GM19438 (cell line): ENCODE results near the gene TMEM117.
"Not testable (repeated sequence)": the region's sequence is repeated elsewhere in the genome, so short reads cannot be mapped to it uniquely, and the experiment has no call there.

Experiments used
- ATAC-seq: cut with Tn5 transposase; IDR thresholded peaks from one replicate; pipeline ENCODE4 v1.9.1; 2021; ENCODE audit warnings: low read depth; ENCODE audit not compliant: unreplicated experiment

Gene TMEM117

DNA sequence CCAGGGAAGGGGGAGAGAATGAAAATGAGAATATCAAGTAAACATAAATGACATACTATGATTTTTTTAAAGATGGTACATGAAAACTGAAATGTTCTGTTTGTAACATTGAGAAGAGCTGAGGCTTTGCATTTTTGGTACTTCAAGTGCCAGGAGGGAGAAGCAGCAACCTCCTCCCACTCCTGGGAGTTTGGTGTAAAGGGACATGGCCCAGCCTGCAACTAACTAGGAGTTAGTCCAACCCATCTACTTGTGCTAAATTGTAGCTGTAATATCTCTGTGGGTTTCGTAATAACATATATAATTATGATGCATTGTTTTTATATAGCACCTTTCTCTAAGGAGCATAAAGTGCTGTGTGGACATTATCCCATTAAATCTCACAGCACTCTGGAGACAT is 522.8 kb downstream of the TMEM117 start:
- ATAC-seq: no peak

DNA sequence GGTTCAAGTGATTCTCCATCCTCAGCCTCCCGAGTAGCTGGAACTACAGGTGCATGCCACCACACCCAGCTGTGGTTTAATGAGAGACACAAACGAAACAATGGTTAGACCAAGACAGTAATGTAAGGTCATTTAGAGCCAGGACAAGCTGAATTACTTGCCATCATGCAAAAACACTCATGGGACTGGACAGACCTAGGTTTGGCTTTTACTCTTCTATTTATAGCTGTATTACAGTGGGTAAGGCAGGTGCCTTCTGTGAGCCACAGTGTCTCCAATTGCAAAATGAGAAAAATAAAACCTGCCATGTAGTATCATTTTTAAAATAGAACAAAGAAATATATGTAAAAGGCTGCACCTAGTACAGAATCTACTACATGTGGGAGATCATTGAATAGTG is 527.1 kb downstream of the TMEM117 start:
- ATAC-seq: no peak

GRCh38 chr12:44367136-44367535 is 531.3 kb downstream of the TMEM117 start:
- ATAC-seq: no peak

DNA sequence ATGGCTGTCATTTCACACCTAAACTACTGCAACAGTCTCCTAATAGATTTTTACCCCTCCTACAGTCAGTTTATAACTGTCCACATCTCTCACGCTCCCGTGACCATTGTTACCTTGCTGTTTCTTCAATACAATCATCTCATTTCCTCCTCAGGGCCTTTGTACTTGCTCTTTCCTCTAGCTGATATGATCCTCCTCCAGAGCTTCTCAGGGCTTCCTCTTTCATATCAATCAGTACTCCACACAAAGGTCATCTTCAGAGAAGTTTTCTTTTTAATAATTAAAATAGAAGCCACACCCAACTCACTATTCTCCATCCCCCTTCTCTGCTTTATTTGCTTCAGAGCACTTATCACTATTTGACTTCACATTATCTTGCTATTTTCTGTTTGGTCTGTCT is 532.0 kb downstream of the TMEM117 start:
- ATAC-seq: no peak

GRCh38 chr12:44369998-44370397 is 534.1 kb downstream of the TMEM117 start:
- no peak for ATAC-seq

DNA sequence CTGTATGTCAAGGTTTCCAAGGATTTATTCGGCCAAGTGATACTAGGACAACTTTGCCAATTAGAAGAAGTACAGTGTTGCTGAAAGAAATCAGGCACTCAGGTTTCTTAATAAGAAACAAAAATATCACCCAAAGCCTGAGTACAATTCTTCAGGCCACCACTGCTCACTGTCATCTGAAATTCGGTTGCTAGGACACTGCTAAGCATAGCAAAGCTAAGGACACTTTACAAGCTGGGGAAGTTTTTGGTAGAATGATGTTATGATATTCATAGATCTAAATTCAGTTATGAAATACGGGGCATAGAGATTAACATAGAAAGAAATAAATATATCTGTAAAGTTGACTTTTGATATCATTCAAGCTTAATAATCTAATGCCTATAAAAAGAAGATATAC is 535.1 kb downstream of the TMEM117 start:
- ATAC-seq: no peak

DNA sequence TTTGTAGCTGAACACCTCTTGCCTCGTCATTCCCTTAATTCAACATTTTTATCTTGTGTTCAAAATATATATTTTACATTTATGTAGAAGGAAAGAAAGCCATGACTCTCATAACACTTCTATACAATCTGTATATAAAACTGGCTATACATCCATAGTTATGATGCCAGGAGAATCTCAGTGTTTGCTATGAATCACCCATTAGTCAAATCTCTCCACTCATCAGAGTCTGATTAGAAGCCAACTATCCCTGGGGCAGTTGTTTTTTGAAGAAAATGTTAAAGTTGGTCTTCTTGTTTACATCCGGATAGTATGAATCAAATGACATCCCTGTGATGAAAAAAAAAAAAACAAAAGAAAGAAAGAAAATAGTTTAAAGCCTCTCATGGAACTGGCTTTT is 536.4 kb downstream of the TMEM117 start:
- no peak for ATAC-seq

GRCh38 chr12:44375694-44376093 is 539.8 kb downstream of the TMEM117 start:
- ATAC-seq: no peak

- ATAC-seq: no peak
These were observed 541.7 kb downstream of the TMEM117 start for GRCh38 chr12:44377443-44378187.

- not testable (repeated sequence) for ATAC-seq
These were observed 543.2 kb downstream of the TMEM117 start for GRCh38 chr12:44379113-44379512.

GRCh38 chr12:44379831-44380230 is 544.0 kb downstream of the TMEM117 start:
- no peak for ATAC-seq

DNA sequence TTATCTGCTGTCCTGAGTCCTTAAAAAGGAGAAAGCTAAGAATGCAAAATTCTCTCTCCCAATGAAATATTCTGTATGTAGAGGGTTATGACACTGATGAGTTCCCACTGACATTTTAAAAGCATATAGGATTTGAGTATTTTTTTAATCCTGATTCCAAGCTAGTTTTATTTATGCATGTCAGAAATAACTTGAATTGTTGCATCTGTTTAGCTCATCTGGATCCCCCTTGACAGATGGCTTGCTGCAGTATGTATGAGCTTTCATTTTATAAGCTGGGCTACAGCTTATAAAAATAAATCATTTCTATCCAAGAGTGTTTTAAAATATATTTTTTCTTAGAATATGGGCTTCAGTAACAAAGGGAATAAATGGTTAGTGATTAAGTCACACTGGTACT is 545.0 kb downstream of the TMEM117 start:
- ATAC-seq: no peak

- no peak for ATAC-seq
These were observed 545.5 kb downstream of the TMEM117 start for GRCh38 chr12:44381341-44381740.

GRCh38 chr12:44384136-44384535 is 548.3 kb downstream of the TMEM117 start:
- ATAC-seq: no peak

- no peak for ATAC-seq
These were observed 550.1 kb downstream of the TMEM117 start for GRCh38 chr12:44385964-44386363.

GRCh38 chr12:44387581-44387980 is 551.7 kb downstream of the TMEM117 start:
- no peak for ATAC-seq

DNA sequence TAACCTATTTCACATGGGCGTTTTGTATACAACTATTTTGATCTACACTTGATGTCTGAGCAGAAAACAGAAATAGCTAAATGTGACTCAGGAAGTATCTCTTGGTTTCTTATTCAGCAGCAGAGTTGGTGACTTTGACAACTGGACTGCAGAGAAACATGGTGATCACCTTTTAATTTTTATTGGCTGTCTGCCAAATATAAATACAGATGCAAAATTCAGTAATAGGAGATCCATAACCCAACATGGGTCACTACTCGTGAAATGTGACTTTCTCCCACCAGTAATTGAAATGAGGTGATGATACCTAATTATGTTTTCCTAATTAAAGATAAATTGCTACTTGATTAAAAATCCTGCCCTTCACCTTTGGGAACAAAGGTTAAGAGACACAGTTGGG is 553.2 kb downstream of the TMEM117 start:
- ATAC-seq: no peak

DNA sequence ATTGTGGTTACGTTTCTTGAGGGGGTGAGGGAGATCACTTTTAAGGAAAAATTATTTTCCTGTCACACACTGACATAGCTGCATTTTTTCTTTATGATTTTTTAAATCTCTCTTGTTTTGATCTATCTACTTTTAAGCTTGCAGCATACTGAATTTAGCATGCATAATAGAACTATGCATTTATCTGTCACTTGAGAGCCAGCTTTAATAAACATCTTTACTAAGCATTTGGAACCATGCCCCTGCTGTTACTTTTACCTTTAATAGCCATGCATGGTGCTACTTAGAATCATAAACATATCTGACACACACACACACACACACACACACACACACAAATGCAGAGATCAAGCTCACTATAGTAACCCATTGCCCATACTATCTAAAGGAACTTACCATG is 554.0 kb downstream of the TMEM117 start:
- no peak for ATAC-seq

DNA sequence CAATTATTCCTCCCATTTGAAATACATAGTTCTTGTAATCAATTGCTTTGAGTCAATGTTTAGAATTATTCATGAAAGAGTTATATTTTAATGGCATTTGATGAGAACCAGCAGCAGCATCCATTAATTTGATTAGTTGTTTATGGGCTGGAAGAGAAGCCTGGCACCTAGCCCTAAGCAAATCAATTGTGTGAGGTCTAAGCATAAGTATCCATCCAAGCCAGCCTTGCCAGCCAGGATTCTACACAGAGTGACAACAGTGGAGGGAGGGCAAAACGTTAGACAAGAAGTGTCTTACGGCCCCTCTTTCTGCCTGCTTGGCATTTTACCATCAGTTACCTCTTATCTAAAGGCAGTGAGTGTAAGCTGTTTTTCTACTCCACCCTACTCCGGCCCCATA is 561.8 kb downstream of the TMEM117 start:
- ATAC-seq: no peak

DNA sequence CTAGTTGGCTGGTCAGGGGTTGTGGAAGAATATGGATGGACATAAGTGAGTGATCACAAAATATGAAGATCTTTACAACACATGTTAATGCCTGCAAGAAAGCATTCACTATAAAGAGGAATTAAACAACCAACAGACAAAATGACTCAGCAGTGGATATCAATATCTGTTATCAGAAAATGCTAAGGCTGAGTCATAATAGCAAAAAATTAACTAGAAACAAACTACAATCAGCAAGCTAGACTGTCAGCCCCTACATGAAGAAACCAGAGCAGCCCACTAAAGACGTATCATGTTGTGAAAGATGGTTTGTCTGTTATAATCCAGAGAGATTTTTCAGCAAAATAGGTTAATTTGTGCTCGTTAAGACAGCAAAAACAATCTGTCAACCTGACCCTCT is 567.3 kb downstream of the TMEM117 start:
- no peak for ATAC-seq

DNA sequence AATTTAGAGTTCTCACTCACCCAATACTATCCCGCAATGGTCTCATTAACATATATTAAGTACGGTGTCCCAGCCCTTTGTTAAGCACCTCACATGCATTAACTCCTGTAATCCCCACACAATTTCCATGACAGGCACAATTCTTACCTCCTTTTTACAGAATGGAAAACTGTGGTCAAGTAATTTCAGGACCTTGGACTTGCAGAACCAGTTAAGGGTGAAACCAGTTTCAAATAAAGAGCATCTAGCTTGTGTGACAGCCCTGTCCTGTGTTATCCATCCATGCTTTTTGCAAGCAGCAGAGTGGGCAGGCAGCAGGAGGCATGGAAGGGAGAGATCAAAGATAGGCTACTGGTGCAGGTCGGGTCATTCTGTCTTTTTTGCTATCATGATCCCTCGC is 569.4 kb downstream of the TMEM117 start:
- ATAC-seq: no peak

DNA sequence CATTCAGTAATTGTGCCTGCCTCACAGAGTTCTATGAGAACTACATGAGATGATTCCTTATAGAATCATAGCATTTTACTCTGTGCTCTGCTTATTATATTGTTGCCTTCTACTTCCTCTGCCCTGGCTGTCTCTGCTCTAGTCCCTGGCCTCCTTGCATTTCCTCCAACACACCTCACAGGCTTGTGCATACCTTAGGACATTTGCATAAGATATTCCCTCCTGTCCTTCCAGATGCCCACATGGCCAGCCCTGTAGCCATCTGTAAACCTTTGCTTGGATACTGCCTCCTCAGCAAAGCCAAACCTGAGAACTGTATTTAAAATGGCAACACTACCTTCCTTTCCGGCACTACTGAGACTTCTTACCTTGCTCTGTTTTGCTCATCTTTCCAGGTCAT is 586.7 kb downstream of the TMEM117 start:
- no peak for ATAC-seq

DNA sequence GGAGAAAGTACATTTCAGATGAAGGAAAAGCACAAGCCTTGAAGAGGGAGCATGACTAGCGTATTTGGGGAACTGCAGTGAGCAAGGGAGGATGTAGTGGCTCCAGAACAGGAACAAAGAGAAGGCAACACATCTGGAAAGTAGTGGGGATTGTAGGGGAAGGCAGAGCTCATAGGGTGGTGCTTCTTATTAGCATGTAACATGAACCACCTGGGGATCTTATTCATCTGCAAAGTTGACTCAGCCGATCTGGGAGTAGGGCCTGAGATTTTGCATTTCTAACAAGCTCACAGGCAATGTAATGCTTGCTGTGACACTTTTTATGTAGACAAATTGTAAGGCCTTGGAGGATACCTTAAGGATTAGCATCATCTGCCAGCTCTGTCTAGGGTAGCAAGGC is 592.9 kb downstream of the TMEM117 start:
- ATAC-seq: no peak
